C4-2B (cell line): ENCODE measurements around the gene NUB1.

Source experiments
- ZFX ChIP-seq: fragments of 450-650 bp; IDR thresholded peaks from 2 replicates; pipeline ENCODE4 v1.6.1; 2017
- TF ChIP-seq, protein P1 (sequence below): fragments of 450-650 bp; conservative IDR thresholded peaks from 2 replicates; pipeline ENCODE4 v1.5.1; 2017; ENCODE audit warnings: mild to moderate bottlenecking

DNA sequence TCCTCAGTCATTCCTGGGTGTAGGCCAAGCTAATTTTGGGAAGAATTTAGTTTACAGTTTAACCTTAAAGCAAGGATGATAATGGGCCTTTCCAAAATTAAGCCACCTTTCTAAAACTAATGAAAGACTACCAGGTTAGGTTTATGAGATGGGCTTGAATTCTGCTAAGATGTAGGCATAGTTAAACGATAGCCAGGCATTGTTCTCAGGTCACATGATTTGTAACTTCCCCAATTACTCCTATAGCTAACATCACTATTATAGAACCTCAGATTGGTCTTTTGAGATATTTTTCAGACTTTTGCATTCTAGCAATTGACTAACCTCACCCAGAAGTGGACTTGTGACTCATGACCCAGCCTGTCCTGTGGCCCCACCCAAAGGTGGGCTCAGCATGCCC lies 7.0 kb upstream of the NUB1 start:
- TF ChIP-seq, protein P1, sequence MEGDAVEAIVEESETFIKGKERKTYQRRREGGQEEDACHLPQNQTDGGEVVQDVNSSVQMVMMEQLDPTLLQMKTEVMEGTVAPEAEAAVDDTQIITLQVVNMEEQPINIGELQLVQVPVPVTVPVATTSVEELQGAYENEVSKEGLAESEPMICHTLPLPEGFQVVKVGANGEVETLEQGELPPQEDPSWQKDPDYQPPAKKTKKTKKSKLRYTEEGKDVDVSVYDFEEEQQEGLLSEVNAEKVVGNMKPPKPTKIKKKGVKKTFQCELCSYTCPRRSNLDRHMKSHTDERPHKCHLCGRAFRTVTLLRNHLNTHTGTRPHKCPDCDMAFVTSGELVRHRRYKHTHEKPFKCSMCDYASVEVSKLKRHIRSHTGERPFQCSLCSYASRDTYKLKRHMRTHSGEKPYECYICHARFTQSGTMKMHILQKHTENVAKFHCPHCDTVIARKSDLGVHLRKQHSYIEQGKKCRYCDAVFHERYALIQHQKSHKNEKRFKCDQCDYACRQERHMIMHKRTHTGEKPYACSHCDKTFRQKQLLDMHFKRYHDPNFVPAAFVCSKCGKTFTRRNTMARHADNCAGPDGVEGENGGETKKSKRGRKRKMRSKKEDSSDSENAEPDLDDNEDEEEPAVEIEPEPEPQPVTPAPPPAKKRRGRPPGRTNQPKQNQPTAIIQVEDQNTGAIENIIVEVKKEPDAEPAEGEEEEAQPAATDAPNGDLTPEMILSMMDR = no peak
- TF ChIP-seq ZFX = no peak
